Colonic mucosa (tissue), 4 donors: Measurements from ENCODE around the gene RNF4. TPM values are rescaled to one million over a fixed set of nuclear protein-coding genes. Genes with fewer than 3 reads are reported as not detected.

Experiments used
- DNase-seq: peaks from one replicate; pipeline ENCODE4 v3.0.0-alpha.2; 2020
- H3K27ac ChIP-seq: fragments of 200-600 bp; one replicate; pipeline ENCODE4 v1.8.0; 2021
- H3K27me3 ChIP-seq: fragments of 200-600 bp; one replicate; pipeline ENCODE4 v1.8.0; 2021
- H3K36me3 ChIP-seq: fragments of 200-600 bp; one replicate; pipeline ENCODE4 v1.8.0; 2021
- H3K4me1 ChIP-seq: fragments of 200-600 bp; one replicate; pipeline ENCODE4 v1.8.0; 2021; ENCODE audit warnings: mild to moderate bottlenecking
- H3K4me3 ChIP-seq: fragments of 200-600 bp; one replicate; pipeline ENCODE4 v1.8.0; 2021
- H3K9ac ChIP-seq, 2 donors: one replicate each; pipeline ENCODE4 v1.7.0; 2013; ENCODE audit warnings: control low read depth in 2 of 2, low read depth in 2 of 2, low read length in 2 of 2
- H3K9me3 ChIP-seq: fragments of 200-600 bp; one replicate; pipeline ENCODE4 v1.8.0; 2021
- intact Hi-C: fragments of 100-400 bp; cut with DNase I; formaldehyde crosslinking; loops from one replicate; pipeline ENCODE4 v1.14.1; 2022
- total RNA-seq, 2 donors: library from RNA; stranded (reverse); fragmentation: NEBNext Ultra II Directional in 1 of 2; extraction: Animal tissue kit (Norgen Biotek cat#: 25700) in 1 of 2; gene quantifications; one replicate each; pipeline ENCODE4 v1.2.1, GENCODE V29; 2021
- TF ChIP-seq, protein P1 (sequence below): fragments of 200-600 bp; IDR thresholded peaks from one replicate; pipeline ENCODE4 v1.8.0; 2022; ENCODE audit warnings: antibody characterized with exemption, mild to moderate bottlenecking
- donor health status: healthy.
- donor health status: DM: no; HTN: no; CAD: no.
- donor health status: DM: no; HTN: no; CAD: no.

The RNF4 gene
- total RNA-seq, 2 donors from 2014 or later = 50.1 to 51.1 TPM

DNA sequence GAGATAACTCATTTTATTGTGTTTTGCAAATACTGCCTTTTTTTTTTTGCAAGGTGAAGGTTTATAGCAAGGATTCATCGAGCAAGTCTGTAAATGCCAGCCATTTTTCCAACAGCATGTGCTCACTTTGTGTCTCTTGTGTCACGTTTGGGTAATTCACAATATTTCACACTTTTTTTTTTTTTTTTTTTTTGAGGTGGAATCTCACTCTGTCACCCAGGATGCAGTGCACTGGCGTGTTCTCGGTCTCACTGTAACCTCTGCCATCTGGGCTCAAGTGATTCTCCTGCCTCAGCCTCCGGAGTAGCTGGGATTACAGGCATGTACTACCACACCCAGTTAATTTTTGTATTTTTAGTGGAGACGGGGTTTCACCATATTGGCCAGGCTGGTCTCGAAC is 1.9 kb downstream of the RNF4 start:
- Histone ChIP-seq H3K9me3 (no peaks in the 10 kb centered on the region), H3K36me3 (peaks cover 8% of the 10 kb centered on the region), H3K27me3 (no peaks in the 10 kb centered on the region), H3K4me3 (peak overlapping the region; percentile 98), H3K27ac (no peak overlapping the region), H3K4me1 (peaks cover 14% of the 10 kb centered on the region), H3K9ac (no peak overlapping the region)
- TF ChIP-seq, protein P1, sequence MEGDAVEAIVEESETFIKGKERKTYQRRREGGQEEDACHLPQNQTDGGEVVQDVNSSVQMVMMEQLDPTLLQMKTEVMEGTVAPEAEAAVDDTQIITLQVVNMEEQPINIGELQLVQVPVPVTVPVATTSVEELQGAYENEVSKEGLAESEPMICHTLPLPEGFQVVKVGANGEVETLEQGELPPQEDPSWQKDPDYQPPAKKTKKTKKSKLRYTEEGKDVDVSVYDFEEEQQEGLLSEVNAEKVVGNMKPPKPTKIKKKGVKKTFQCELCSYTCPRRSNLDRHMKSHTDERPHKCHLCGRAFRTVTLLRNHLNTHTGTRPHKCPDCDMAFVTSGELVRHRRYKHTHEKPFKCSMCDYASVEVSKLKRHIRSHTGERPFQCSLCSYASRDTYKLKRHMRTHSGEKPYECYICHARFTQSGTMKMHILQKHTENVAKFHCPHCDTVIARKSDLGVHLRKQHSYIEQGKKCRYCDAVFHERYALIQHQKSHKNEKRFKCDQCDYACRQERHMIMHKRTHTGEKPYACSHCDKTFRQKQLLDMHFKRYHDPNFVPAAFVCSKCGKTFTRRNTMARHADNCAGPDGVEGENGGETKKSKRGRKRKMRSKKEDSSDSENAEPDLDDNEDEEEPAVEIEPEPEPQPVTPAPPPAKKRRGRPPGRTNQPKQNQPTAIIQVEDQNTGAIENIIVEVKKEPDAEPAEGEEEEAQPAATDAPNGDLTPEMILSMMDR = no peak
- no peak for DNase-seq
- intact Hi-C loops = no loop called here

- Histone ChIP-seq H3K9ac (no peak overlapping the region), H3K4me3 (no peak overlapping the region), H3K27ac (no peak overlapping the region), H3K36me3 (peaks cover 8% of the 10 kb centered on the region), H3K9me3 (no peaks in the 10 kb centered on the region), H3K27me3 (no peaks in the 10 kb centered on the region), H3K4me1 (peaks cover 14% of the 10 kb centered on the region)
- no peak for DNase-seq
- TF ChIP-seq, protein P1 = no peak
- intact Hi-C loops = no loop called here
These were observed 3.3 kb downstream of the RNF4 start for GRCh38 chr4:2472187-2472586.

GRCh38 chr4:2478229-2478628 is 9.3 kb downstream of the RNF4 start:
- no peak for DNase-seq
- no peak overlapping the region for H3K9ac ChIP-seq
- TF ChIP-seq, protein P1 = no peak
- intact Hi-C loops = no loop called here
- no peaks in the 10 kb centered on the region for H3K9me3 ChIP-seq
- no peaks in the 10 kb centered on the region for H3K27me3 ChIP-seq
- H3K4me1 ChIP-seq = peaks cover 45% of the 10 kb centered on the region
- peak overlapping the region; percentile 32 for H3K27ac ChIP-seq
- no peak overlapping the region for H3K4me3 ChIP-seq
- no peaks in the 10 kb centered on the region for H3K36me3 ChIP-seq

- H3K27ac ChIP-seq = no peak overlapping the region
These were observed 11.7 kb downstream of the RNF4 start for GRCh38 chr4:2480649-2481048.

GRCh38 chr4:2482192-2482591 is 13.3 kb downstream of the RNF4 start:
- no peak overlapping the region for H3K4me3 ChIP-seq
- H3K4me1 ChIP-seq = peaks cover 56% of the 10 kb centered on the region

More at GRCh38 chr4:2480649-2481048, 11.7 kb downstream of the RNF4 start:
- Histone ChIP-seq H3K9me3 (no peaks in the 10 kb centered on the region), H3K9ac (no peak overlapping the region), H3K36me3 (no peaks in the 10 kb centered on the region), H3K4me1 (peaks cover 55% of the 10 kb centered on the region), H3K27me3 (no peaks in the 10 kb centered on the region), H3K4me3 (no peak overlapping the region)
- intact Hi-C loops = no loop called here
- TF ChIP-seq, protein P1 = no peak
- DNase-seq = no peak

More at GRCh38 chr4:2482192-2482591, 13.3 kb downstream of the RNF4 start:
- no peak for DNase-seq
- Histone ChIP-seq H3K27me3 (no peaks in the 10 kb centered on the region), H3K27ac (peak overlapping the region; percentile 37), H3K9ac (peak overlapping the region in 1 of 2 donors; percentile 48), H3K36me3 (no peaks in the 10 kb centered on the region), H3K9me3 (no peaks in the 10 kb centered on the region)
- intact Hi-C loops = no loop called here
- TF ChIP-seq, protein P1 = no peak
